Smooth muscle cell of the brain vasculature (primary cell): Measurements from ENCODE around the gene RHOC.
"Not testable (repeated sequence)": the region's sequence is repeated elsewhere in the genome, so short reads cannot be mapped to it uniquely, and the experiment has no call there.

Experiments
- DNase-seq: peaks from one replicate; pipeline ENCODE4 v3.0.0-alpha.2; 2012; ENCODE audit warnings: low read depth, low spot score

The RHOC gene

DNA sequence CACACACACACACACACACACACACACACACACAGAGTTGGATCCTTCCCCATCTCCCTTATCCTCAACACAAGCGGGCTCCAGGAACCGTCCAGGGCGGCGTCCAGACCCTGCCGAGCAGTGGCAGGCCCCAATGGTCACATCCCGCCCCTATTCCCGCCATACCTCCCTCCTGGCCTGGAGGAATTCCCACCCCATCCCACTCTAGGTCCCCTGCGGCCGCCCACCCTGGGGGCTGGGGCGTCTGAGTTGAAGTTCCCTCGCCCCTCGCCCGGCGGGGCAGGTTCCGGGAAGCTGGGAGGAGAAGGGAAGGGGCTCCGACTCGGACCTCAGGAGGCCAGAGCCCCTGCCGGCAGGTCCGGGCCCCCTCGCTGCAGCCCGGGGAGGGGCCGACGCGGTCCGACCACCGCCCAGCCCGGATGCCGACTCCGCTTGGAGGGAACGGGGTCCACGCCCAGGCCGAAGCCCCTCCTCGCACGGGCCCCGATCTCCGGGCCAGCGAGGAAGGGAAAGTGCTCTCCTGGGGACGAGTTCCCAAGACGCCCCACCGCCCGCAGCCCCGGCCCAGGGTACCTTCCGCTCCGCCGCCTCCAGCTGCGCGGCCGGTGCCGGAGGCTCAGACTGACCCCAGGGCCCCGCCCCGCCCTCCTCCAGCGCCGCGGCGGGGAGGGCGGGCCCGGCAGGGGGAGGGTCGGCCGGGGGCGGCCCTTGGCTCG is at the start of gene RHOC:
Gene RHOC, minus strand, starts transcription at position 623 of the 716 bp plus-strand sequence. CDS start 3,328 bp downstream, outside the sequence.
- no peak for DNase-seq

- no peak for DNase-seq
Observed at GRCh38 chr1:112754116-112754628, 47.2 kb upstream of the RHOC start.

DNA sequence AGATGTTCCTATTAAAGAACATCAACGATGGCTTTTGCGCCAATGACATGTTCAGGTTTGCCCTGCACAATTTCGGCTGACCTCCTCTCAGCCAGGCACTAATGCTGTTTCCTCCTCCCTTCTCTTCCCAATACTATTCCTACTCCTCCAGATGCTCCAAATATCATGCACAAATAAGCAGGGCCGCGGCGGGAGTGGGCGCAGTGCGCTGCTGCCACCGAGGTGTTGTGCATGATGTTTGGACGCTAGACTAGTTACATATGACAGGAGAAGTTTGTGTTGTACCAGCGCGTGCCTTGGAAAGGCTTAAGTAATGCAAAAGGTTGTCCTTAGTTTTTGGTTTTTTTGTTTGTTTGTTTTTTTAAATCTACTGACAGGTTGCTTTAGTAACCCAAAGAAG is 41.5 kb upstream of the RHOC start:
- no peak for DNase-seq

DNA sequence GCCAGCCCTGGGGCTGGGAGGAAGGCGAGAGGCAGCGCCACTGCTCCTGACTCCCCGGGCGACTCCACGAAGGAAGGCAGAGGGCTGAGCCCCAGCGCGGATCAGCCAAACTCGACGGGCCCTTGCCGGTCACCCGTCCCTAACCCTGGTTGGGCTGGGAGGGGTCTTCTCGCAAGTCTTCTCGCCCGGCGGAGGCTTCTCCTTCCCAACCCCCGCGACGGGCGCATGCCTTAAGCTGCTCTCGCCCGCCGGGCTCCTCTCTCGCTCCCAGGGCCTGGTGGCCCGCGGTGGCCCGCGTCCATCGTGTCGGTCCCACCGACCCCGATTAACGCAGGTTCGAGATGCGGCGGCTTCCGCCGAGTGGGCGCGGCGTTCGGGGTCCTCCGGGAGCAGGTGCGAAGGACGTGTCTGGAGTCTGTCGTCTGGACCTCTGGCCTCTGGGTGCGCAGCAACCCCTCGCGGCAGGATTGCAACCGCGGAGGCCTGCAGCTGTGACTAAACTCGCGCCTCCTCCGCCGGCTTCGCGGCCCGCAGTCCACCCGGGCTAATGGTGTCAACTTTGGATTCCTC is 37.2 kb upstream of the RHOC start:
- DNase-seq = no peak

DNA sequence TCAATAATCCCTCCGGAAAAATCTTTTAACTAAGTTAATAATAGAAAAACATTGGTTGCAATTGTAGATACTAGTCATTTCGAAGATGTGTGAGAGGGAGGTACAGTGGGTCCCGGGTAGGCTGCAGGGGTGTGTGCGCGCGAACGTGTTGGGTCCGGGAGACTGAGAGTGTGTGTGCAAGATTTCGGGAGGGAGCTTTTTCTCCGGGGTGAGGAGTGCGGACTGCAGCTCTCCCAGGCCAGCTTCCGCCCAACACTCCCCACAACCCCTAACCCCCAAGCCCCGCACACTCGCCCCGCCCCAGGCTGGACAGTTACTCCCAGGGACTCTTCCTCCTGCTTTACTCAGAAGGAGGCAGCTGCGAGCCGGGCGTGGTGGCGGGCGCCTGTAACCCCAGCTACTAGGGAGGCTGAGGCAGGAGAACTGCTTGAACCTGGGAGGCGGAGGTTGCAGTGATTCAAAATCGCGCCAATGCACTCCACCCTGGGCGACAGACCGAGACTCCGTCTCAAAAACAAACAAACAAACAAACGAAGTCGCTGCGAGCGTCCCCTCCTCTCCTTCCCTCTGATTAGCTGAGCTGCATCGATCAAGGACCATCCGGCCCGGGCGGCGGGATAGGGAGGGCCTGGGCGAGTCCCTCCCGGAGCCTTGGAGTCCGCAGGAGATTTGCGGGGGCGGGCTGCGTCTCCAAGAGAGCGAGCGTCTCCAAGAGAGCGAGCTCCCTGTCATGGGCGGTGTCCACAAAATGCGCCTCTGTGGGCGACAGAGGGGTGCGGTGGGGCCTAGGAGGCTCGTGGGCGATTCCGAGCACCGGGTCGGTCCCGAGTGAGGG is 36.5 kb upstream of the RHOC start:
- DNase-seq = no peak

GRCh38 chr1:112737573-112737972 is 30.6 kb upstream of the RHOC start:
- no peak for DNase-seq

- no peak for DNase-seq
Observed at GRCh38 chr1:112735752-112736151, 28.8 kb upstream of the RHOC start.

DNA sequence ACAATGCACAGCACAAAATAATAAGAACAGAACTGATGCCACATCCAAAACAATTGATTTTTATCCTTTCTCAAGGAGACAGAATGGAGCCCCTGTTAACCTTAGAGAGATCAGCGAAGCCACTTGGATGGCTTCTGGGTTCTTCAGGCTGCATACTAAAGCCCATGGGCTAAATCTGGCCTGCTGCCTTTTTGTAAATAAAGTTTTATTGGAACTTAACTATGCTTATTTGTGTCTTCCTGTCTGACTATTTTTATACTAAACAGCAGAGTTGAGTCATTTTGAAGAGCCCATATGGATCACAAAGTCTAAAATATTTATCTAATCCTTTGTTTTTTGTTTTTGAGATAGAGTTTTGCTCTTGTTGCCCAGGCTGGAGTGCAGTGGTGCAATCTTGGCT is 24.5 kb upstream of the RHOC start:
- DNase-seq = no peak

GRCh38 chr1:112729909-112730308 is 23.0 kb upstream of the RHOC start:
- DNase-seq = no peak

- DNase-seq = not testable (repeated sequence)
Observed at GRCh38 chr1:112729011-112729410, 22.1 kb upstream of the RHOC start.

DNA sequence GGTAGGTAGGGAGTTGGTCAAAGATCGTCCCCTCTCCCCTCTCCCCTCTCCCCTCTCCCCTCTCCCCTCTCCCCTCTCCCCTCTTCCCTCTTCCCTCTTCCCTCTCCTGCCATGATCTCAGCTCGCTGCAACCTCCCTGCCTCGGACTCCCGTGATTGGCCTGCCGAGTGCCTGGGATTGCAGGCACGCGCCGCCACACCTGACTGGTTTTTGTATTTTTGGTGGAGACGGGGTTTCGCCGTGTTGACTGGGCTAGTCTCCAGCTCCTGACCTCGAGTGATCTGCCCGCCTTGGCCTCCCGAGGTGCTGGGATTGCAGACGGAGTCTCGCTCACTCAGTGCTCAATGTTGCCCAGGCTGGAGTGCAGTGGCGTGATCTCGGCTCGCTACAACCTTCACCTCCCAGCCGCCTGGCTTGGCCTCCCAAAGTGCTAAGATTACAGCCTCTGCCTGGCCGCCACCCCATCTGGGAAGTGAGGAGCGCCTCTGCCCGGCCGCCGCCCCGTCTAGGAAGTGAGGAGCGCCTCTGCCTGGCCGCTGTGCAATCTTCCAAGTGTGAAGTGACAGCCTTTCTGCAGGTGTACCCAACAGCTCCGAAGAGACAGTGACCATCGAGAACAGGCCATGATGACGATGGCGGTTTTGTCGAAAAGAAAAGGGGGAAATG is 21.5 kb upstream of the RHOC start:
- DNase-seq = not testable (repeated sequence)

GRCh38 chr1:112727716-112728115 is 20.8 kb upstream of the RHOC start:
- DNase-seq = no peak

GRCh38 chr1:112724240-112724639 is 17.3 kb upstream of the RHOC start:
- not testable (repeated sequence) for DNase-seq

- DNase-seq = no peak
Observed at GRCh38 chr1:112723511-112723839, 16.5 kb upstream of the RHOC start.

DNA sequence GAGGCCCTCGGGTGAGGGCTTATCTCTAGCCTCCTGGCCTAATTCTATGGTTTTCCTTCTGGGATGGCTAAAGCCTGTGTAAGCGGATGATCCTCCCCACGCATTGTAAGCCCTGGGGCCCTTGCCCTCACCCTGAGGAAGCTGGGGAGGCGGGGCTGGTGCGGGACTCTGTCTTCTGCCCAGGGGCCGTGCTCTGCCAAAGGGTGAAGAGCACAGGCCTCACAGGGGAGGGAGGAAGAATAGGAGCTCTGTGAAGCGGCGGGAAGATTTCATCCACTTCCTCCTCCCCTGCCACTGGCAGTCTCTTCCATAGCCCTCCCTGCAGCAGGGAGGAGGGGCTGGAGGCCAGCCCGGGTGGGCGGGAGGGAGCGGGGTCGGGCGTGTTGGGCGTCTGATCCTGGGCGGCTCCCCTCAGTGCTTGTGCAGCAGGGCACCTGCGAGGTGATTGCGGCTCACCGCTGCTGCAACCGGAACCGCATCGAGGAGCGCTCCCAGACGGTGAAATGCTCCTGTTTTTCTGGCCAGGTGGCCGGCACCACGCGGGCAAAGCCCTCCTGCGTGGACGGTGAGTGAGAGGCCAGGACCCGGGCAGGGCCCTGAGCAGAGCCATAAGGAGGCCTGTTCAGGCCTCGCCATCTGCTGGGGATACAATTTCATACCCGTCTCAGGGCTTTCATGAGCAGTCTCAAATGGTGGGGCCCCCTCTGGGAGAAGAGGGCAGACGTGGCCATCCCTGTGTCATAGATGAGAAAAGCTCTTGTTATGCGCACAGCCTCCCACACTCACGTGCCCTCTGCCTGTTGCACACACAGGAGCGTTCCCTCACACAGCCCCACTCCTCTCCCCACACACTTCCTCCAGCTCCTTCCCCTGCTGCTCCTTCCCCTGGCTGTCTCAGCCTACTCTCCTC is 15.9 kb upstream of the RHOC start:
- no peak for DNase-seq

- DNase-seq = no peak
Observed at GRCh38 chr1:112721966-112722524, 15.1 kb upstream of the RHOC start.

DNA sequence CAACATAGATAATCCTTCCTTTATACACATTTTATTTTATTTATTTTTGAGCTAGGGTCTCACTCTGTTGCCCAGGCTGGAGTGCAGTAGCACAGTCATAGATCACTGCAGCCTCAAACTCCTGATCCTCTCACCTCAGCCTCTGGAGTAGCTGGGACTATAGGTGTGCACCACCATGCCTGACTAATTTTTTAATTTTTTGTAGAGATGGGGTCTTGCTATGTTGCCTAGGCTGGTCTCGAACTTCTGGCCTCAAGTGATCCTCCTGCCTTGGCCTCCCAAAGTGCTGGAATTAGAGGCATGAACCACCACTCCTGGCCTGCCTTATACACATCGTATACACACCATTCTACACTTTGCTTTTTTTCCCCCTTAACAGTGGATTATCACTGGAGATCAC is 14.4 kb upstream of the RHOC start:
- not testable (repeated sequence) for DNase-seq

GRCh38 chr1:112720800-112721199 is 13.9 kb upstream of the RHOC start:
- DNase-seq = no peak

DNA sequence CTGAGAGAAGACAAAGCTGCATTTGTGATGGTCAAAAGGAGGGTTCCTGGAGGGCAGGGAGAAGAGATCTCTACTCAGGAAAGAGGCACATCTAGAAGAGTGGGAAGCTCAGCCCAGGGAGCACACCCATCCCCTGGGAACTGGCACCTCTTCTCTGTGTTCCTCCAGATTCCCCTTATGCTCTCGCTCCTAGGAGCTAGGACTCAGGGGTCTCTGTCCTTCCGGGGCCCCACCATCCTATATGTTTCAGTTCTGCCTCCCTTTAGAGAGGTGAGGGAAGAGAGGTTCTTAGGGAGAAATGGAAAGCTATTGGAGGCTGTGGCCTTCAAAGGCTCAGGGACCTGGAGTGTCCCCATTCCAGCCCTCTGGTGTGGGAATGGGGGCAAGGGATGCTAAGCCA is 12.8 kb upstream of the RHOC start:
- DNase-seq = no peak

- no peak for DNase-seq
Observed at GRCh38 chr1:112718691-112719418, 11.9 kb upstream of the RHOC start.
